Esophagus muscularis mucosa (tissue), 4 donors: ENCODE data around the gene NBAS. TPM values are rescaled to one million over a fixed set of nuclear protein-coding genes. Genes with fewer than 3 reads are reported as not detected.

Experiments used
- DNase-seq: peaks from one replicate; pipeline ENCODE4 v3.0.0-alpha.2; 2017; ENCODE audit errors: extremely low spot score
- H3K27ac ChIP-seq, 4 donors: fragments of 200-600 bp; sonication (generic); replicated peaks in 1 of 4; 1 replicate in 3 of 4; 2 replicates in 1 of 4; pipeline ENCODE4 v1.5.1; 2016 to 2019; ENCODE audit warnings: mild to moderate bottlenecking in 1 of 4
- H3K27me3 ChIP-seq, 4 donors: fragments of 200-600 bp; sonication (generic); one replicate each; pipeline versions ENCODE4 v1.5.1 to v1.6.0; 2016 to 2019
- H3K36me3 ChIP-seq, 4 donors: fragments of 200-600 bp; sonication (generic); one replicate each; pipeline ENCODE4 v1.5.1; 2016 to 2019
- H3K4me1 ChIP-seq, 4 donors: fragments of 200-600 bp; sonication (generic); one replicate each; pipeline ENCODE4 v1.5.1; 2016 to 2019
- H3K4me3 ChIP-seq, 4 donors: fragments of 200-600 bp; sonication (generic); 1 replicate in 2 of 4; 2 replicates in 2 of 4; pipeline ENCODE4 v1.5.1; 2016 to 2019; ENCODE audit warnings: mild to moderate bottlenecking in 4 of 4, moderate library complexity in 1 of 4
- H3K9me3 ChIP-seq, 4 donors: fragments of 200-600 bp; sonication (generic); 1 replicate in 3 of 4; 2 replicates in 1 of 4; pipeline ENCODE4 v1.5.1; 2016 to 2019
- EP300 ChIP-seq: sonication (generic); formaldehyde crosslinking; IDR thresholded peaks from one replicate; pipeline ENCODE4 v1.6.1; 2017; ENCODE audit warnings: antibody characterized with exemption
- POLR2A ChIP-seq: fragments of 450-650 bp; IDR thresholded peaks from one replicate; pipeline ENCODE4 v1.6.1; 2017; ENCODE audit warnings: antibody characterized with exemption, moderate library complexity, mild to moderate bottlenecking, low read depth
- POLR2AphosphoS5 ChIP-seq, 2 donors: sonication (generic); formaldehyde crosslinking; IDR thresholded peaks; one replicate each; pipeline ENCODE4 v1.6.1; 2017; ENCODE audit warnings: antibody characterized with exemption in 2 of 2
- WGBS: methylation state at CpG from one replicate; pipeline ENCODE4 v1.1.5; 2018; 5-methylcytosine and 5-hydroxymethylcytosine counted together
- intact Hi-C: fragments of 100-400 bp; cut with DNase I; formaldehyde crosslinking; loops from one replicate; pipeline ENCODE4 v1.15.1; 2023
- total RNA-seq, 4 donors: library from RNA; depleted of rRNA; stranded (reverse); fragments of >200 nt; gene quantifications; one replicate each; pipeline versions ENCODE4 v1.1.0 to v1.2.1, GENCODE V29; 2016
- TF ChIP-seq, protein P1 (sequence below), 3 experiments: fragments of 200-600 bp in 2 of 3; fragments of 450-650 bp in 1 of 3; sonication (generic) in 2 of 3; IDR thresholded peaks; one replicate each; pipeline ENCODE4 v1.5.1; 2017 to 2019; ENCODE audit warnings: antibody characterized with exemption in 3 of 3, mild to moderate bottlenecking in 2 of 3, moderate library complexity in 1 of 3

Gene NBAS
- total RNA-seq, 4 donors from 2014 or later, result 39.2 to 43.6 (median 42.0) TPM

DNA sequence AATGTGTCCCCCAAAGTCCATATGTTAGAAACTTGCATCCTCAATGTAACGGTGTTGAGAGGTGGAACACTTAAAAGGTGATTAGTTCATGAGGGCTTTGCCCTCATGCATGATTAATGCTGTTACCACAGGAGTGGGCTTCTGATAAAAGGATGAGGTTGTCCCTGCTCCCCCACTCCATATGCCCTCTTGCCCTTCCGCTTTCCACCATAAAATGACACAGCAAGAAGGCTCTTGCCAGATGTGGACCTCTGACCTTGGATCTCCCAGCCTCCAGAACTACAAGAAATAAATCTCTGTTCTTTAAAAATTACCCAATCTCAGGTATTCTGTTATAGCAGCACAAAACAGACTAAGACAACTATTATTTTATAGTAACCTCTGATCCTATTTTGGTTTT is 412.1 kb downstream of the NBAS start:
- Histone ChIP-seq H3K27ac (no peak overlapping the region), H3K4me1 (no peaks in the 10 kb centered on the region), H3K27me3 (no peaks in the 10 kb centered on the region), H3K4me3 (no peak overlapping the region), H3K9me3 (no peaks in the 10 kb centered on the region), H3K36me3 (no peaks in the 10 kb centered on the region)
- WGBS, result 84% methylated on average over 2 of the region's 2 CpGs
- no peak for TF ChIP-seq POLR2A
- TF ChIP-seq POLR2AphosphoS5 (IDR thresholded peaks at IDR 0.05), result no peak
- no peak for TF ChIP-seq EP300
- TF ChIP-seq, protein P1, sequence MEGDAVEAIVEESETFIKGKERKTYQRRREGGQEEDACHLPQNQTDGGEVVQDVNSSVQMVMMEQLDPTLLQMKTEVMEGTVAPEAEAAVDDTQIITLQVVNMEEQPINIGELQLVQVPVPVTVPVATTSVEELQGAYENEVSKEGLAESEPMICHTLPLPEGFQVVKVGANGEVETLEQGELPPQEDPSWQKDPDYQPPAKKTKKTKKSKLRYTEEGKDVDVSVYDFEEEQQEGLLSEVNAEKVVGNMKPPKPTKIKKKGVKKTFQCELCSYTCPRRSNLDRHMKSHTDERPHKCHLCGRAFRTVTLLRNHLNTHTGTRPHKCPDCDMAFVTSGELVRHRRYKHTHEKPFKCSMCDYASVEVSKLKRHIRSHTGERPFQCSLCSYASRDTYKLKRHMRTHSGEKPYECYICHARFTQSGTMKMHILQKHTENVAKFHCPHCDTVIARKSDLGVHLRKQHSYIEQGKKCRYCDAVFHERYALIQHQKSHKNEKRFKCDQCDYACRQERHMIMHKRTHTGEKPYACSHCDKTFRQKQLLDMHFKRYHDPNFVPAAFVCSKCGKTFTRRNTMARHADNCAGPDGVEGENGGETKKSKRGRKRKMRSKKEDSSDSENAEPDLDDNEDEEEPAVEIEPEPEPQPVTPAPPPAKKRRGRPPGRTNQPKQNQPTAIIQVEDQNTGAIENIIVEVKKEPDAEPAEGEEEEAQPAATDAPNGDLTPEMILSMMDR (IDR thresholded peaks at IDR 0.05), result no peak
- DNase-seq, result no peak
- intact Hi-C loops, result no loop called here

DNA sequence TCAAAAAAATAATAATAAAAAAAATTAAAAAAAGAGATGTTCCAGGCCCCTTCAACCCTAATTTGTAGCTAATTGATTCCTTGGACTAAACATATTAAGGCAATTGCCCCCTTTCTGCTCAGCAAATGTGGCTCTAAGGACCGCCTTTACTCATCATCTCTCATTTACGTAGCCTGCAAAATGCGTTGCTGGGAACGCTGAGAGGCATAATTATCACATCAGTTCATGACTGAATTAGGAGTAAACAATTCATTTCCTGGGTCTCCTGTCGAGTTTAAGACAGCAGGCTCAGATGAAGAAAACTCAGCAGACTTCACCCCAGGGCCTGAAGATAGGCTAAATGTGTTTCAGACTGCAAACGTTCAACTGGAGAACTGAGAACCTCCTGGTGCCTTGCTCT is 413.5 kb downstream of the NBAS start:
- no peaks in the 10 kb centered on the region for H3K36me3 ChIP-seq
- intact Hi-C loops, result no loop called here
- no peaks in the 10 kb centered on the region for H3K4me1 ChIP-seq
- 82% methylated on average over 6 of the region's 6 CpGs for WGBS
- no peak overlapping the region for H3K27ac ChIP-seq
- no peak for TF ChIP-seq POLR2AphosphoS5 (IDR thresholded peaks at IDR 0.05)
- TF ChIP-seq POLR2A, result no peak
- TF ChIP-seq, protein P1 (IDR thresholded peaks at IDR 0.05), result no peak
- no peak for TF ChIP-seq EP300
- no peak overlapping the region for H3K4me3 ChIP-seq
- H3K9me3 ChIP-seq, result no peaks in the 10 kb centered on the region
- DNase-seq, result no peak
- H3K27me3 ChIP-seq, result no peaks in the 10 kb centered on the region

DNA sequence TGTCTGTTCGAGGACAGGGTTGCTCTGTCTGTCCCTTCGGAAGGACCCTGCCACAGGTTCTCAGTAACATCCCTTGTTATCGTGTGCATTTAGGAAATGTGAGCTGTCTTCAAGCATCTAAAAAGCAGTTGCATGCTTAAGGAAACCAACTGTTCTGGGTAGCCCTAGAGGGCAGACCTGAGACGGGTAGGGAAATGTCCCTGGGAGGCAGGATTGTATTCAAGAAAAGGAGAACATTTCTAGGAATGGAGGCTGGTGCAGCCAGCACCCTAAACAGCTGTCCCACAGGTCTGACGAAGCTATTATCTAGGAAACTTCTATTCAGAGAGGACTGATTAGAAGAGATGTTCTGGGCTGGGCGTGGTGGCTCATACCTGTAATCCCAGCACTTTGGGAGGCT is 414.2 kb downstream of the NBAS start:
- no peak overlapping the region for H3K27ac ChIP-seq
- TF ChIP-seq POLR2A (no peak), POLR2AphosphoS5 (IDR thresholded peaks at IDR 0.05) (no peak), EP300 (no peak)
- TF ChIP-seq, protein P1 (IDR thresholded peaks at IDR 0.05), result no peak
- no peaks in the 10 kb centered on the region for H3K4me1 ChIP-seq
- no peaks in the 10 kb centered on the region for H3K36me3 ChIP-seq
- intact Hi-C loops, result no loop called here
- H3K27me3 ChIP-seq, result no peaks in the 10 kb centered on the region
- no peak overlapping the region for H3K4me3 ChIP-seq
- no peak for DNase-seq
- 96% methylated on average over 5 of the region's 6 CpGs for WGBS
- no peaks in the 10 kb centered on the region for H3K9me3 ChIP-seq

DNA sequence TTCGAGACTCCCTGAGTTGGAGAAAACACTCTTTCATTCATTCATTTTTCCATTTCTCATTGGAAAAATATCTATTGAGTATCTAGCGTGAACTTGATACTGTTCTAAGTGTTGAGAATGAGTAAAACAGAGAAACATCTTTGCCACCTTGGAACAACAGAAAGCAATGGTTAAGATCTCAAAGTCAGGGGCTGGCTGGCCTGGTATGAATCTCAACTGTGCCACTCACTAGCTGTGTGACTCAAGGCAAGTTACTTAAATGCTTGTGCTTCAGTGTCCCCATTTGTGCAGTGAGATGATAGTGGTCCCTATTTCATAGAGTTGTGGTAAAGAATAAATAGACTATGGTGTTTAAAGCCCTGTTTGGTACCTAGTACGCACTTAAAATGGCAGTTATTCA is 415.2 kb downstream of the NBAS start:
- WGBS, result 80% methylated on average over 3 of the region's 3 CpGs
- no peaks in the 10 kb centered on the region for H3K9me3 ChIP-seq
- H3K27me3 ChIP-seq, result no peaks in the 10 kb centered on the region
- H3K4me1 ChIP-seq, result no peaks in the 10 kb centered on the region
- H3K36me3 ChIP-seq, result no peaks in the 10 kb centered on the region
- intact Hi-C loops, result no loop called here
- DNase-seq, result no peak
- H3K4me3 ChIP-seq, result no peak overlapping the region
- H3K27ac ChIP-seq, result no peak overlapping the region
- no peak for TF ChIP-seq EP300
- TF ChIP-seq POLR2A, result no peak
- TF ChIP-seq, protein P1 (IDR thresholded peaks at IDR 0.05), result no peak
- no peak for TF ChIP-seq POLR2AphosphoS5 (IDR thresholded peaks at IDR 0.05)

DNA sequence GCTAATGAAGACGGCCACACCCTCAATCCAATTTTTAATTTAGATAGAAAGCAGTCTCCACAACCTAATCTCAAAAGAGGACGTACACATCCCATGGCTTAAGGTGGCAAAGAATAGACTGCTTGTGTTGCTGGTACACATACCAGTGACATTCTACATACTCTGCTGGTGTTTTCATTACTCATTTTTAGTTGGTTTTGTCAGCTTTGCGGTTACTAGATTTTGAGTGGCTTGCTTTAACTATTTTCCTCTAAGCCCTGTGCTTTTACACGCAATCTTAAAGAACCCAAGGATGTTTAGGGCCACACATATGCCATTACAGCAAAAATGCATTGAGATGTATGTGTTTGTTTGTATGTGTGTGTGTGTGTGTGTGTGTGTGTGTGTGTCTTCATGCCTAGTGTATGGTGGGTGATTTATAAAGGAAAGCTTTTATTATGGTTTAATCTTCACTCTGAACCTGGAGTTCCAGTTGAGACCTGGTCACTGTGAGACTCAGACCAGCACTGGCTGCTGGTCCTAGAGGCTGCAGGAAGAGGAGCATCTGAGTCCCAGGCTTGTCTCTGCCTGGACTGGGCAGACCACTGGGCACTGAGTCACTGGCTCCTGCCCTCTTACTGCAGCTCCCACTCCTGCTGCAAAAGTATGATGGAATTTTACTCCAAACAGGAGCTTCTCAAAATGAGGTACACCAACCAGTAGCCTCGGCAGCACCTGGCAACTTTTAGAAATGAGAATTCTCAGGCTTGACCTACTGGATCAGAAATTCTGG is 415.9 kb downstream of the NBAS start:
- 94% methylated on average over 5 of the region's 5 CpGs for WGBS
- intact Hi-C loops, result no loop called here

More for the DNA sequence above, 415.9 kb downstream of the NBAS start:
- H3K27ac ChIP-seq, result no peak overlapping the region
- H3K36me3 ChIP-seq, result no peaks in the 10 kb centered on the region
- H3K27me3 ChIP-seq, result no peaks in the 10 kb centered on the region
- TF ChIP-seq POLR2AphosphoS5 (IDR thresholded peaks at IDR 0.05), result no peak
- no peak for TF ChIP-seq POLR2A
- TF ChIP-seq, protein P1 (IDR thresholded peaks at IDR 0.05), result no peak
- no peak for TF ChIP-seq EP300
- no peaks in the 10 kb centered on the region for H3K4me1 ChIP-seq
- DNase-seq, result no peak
- peaks cover 0 to 3% (median under 1%) of the 10 kb centered on the region in 4 donors for H3K9me3 ChIP-seq
- H3K4me3 ChIP-seq, result no peak overlapping the region
